NB4 (cell line): ENCODE measurements around the gene MICALL1.

Source experiments
- CTCF ChIP-seq: IDR thresholded peaks from one replicate; pipeline ENCODE4 v1.5.1; 2012; ENCODE audit warnings: low read depth, low read length
- POLR2A ChIP-seq: IDR thresholded peaks from 2 replicates; pipeline ENCODE4 v1.6.1; 2011; ENCODE audit warnings: mild to moderate bottlenecking; ENCODE audit not compliant: insufficient read length; ENCODE audit errors: extremely low read depth
- TF ChIP-seq, protein P1 (sequence below): IDR thresholded peaks from 2 replicates; pipeline ENCODE4 v1.6.1; 2011; ENCODE audit warnings: low read depth, low read length

GRCh38 chr22:37967637-37968451 lies 61.7 kb downstream of the MICALL1 start:
- no peak for TF ChIP-seq CTCF
- no peak for TF ChIP-seq POLR2A
- TF ChIP-seq, protein P1, sequence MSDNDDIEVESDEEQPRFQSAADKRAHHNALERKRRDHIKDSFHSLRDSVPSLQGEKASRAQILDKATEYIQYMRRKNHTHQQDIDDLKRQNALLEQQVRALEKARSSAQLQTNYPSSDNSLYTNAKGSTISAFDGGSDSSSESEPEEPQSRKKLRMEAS, result no peak
